GM19328 (cell line): Measurements from ENCODE around the gene SUCLA2.
"Not testable (repeated sequence)": the region's sequence is repeated elsewhere in the genome, so short reads cannot be mapped to it uniquely, and the experiment has no call there.

Source experiments
- ATAC-seq: cut with Tn5 transposase; IDR thresholded peaks from one replicate; pipeline ENCODE4 v1.9.1; 2021; ENCODE audit warnings: mild to moderate bottlenecking, moderate library complexity; ENCODE audit not compliant: unreplicated experiment

The SUCLA2 gene

GRCh38 chr13:47997384-47997783 is 3.7 kb downstream of the SUCLA2 start:
- ATAC-seq: no peak

- no peak for ATAC-seq
These were observed 9.2 kb downstream of the SUCLA2 start for GRCh38 chr13:47991859-47992258.

GRCh38 chr13:47990920-47991466 is 10.1 kb downstream of the SUCLA2 start:
- ATAC-seq: no peak

- ATAC-seq: no peak
These were observed 10.6 kb downstream of the SUCLA2 start for GRCh38 chr13:47990427-47990826.

GRCh38 chr13:47983070-47983469 is 18.0 kb downstream of the SUCLA2 start:
- ATAC-seq: no peak

- no peak for ATAC-seq
These were observed 24.7 kb downstream of the SUCLA2 start for GRCh38 chr13:47976325-47976724.

GRCh38 chr13:47964863-47965262 is 36.2 kb downstream of the SUCLA2 start:
- ATAC-seq: no peak

- no peak for ATAC-seq
These were observed 38.8 kb downstream of the SUCLA2 start for GRCh38 chr13:47962237-47962636.

GRCh38 chr13:47959468-47960247 is 41.4 kb downstream of the SUCLA2 start:
- ATAC-seq: no peak

GRCh38 chr13:47957073-47957472 is 44.0 kb downstream of the SUCLA2 start:
- no peak for ATAC-seq

GRCh38 chr13:47955836-47956235 is 45.2 kb downstream of the SUCLA2 start:
- ATAC-seq: no peak

GRCh38 chr13:47949799-47950198 is 51.3 kb downstream of the SUCLA2 start:
- no peak for ATAC-seq

- ATAC-seq: no peak
These were observed 55.3 kb downstream of the SUCLA2 start for GRCh38 chr13:47945738-47946137.

- not testable (repeated sequence) for ATAC-seq
These were observed 55.9 kb downstream of the SUCLA2 start for GRCh38 chr13:47945146-47945545.

GRCh38 chr13:47934371-47934770 is 66.7 kb downstream of the SUCLA2 start:
- no peak for ATAC-seq

- no peak for ATAC-seq
These were observed 67.8 kb downstream of the SUCLA2 start for GRCh38 chr13:47932950-47933923.

- ATAC-seq: no peak
These were observed 70.4 kb downstream of the SUCLA2 start for GRCh38 chr13:47930649-47931165.

GRCh38 chr13:47929156-47929555 is 71.9 kb downstream of the SUCLA2 start:
- no peak for ATAC-seq

- no peak for ATAC-seq
These were observed 84.0 kb downstream of the SUCLA2 start for GRCh38 chr13:47917022-47917574.

GRCh38 chr13:47908197-47908902 is 92.7 kb downstream of the SUCLA2 start:
- no peak for ATAC-seq
